HT-29 (cell line): ENCODE measurements around the gene GGA1. TPM values are rescaled to one million over a fixed set of nuclear protein-coding genes. Genes with fewer than 3 reads are reported as not detected.

Source experiments
- DNase-seq: peaks from one replicate; pipeline ENCODE4 v3.0.0-alpha.2; 2015; ENCODE audit warnings: low spot score
- small RNA-seq: library from RNA; depleted of rRNA; stranded (forward); fragments of <200 nt; gene quantifications from one replicate; pipeline ENCODE3, GENCODE V24; 2014
- total RNA-seq: library from RNA; depleted of rRNA; stranded (reverse); fragments of >200 nt; shearing (Covaris generic); gene quantifications from 2 replicates; pipeline ENCODE4 v1.2.3, GENCODE V29; 2014; rRNA removed

The GGA1 gene
- total RNA-seq, 1 experiment from 2014 or later: 55.1 TPM

DNA sequence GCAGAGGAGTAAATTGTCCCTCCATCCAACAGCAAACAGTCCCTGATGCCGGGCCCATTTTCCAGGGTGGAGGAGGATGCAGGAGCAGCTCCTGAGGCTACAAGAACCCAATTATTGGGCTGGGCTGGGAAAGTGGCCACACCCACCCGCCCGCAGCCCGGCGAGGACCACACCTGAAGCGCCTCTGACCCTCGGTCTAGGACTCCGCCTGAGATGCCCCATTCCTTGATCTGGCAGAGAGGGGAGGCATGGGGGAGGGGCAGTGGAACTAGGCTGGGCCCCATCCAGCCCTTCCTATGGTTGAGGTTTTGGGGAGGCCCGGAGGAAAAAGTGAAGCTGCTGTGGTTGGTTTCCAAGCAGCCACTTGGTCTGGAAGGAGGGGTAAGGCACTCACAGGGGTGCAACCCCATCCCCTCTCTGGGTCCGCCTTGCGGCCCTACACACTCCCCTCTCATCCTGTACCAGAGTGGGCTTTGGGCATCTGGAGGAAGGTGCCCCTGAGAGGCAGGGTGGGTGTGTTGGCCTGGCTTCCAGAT, 64.4 kb downstream of the GGA1 start:
- no peak for DNase-seq

DNA sequence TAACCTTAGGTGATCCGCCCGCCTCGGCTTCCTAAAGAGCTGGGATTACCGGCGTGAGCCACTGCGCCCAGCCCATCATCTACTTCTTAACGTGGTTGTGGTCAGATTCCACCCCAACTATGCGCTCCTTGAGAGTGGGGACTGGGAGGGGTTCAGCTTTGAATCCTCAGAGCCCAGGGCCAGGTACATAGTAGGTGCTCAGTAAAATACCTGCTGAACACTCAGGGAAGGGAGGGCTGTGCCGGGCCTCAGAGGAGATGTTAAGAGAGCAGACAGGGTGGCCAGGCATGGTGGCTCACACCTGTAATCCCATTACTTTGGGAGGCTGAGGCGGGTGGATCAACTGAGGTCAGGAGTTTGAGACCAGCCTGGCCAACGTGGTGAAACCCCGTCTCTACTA, 65.6 kb downstream of the GGA1 start:
- DNase-seq: no peak

DNA sequence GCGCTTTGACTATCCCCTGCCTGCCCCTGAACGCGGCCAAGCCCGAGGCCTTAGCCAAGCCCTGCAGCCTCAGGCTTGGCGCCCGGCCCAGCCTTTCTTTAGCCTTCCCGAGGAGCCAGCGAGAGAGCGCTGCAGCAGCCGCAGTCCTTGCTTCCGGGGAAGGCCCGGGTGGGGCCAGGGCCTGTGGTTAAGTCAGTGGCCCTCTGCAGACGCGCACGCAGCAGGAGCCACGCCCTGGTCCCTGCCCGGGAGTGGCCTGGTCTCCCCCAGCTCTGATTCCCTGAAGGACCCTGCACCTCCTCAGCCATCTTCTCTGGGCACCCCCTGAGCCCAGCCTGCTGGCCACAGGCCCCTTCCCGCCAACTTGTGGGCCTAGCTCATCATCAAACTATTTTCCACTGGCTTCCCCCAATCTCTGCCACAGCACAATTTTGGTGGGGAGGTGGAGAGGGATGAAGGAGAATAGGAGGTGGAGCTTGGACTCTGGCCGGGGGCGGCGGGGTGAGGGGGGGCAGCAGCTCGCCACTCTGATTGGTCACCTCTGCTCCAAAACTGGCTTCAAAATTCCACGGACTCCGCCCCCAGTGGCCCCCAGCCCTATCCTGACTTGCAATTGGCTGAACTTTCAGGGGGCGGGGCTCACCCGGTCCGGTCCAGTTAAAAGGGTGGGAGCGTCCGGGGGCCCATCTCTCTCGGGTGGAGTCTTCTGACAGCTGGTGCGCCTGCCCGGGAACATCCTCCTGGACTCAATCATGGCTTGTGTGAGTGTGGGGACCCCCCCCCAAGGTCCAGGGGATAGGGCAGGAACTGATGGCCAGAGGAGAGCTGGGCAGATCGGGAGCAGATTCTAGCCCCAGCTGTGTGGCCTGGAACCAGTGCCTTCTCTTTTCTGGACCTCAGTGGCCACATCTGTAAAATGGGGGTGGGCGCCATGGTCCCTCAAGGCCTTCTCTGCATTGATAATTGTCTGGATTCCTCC, 66.6 kb downstream of the GGA1 start, which contains the start of gene LGALS1:
Gene LGALS1, plus strand, starts transcription at position 686 of the 979 bp plus-strand sequence. Its CDS starts 67 bp downstream, at position 753.
- peak; percentile 78 for DNase-seq

DNA sequence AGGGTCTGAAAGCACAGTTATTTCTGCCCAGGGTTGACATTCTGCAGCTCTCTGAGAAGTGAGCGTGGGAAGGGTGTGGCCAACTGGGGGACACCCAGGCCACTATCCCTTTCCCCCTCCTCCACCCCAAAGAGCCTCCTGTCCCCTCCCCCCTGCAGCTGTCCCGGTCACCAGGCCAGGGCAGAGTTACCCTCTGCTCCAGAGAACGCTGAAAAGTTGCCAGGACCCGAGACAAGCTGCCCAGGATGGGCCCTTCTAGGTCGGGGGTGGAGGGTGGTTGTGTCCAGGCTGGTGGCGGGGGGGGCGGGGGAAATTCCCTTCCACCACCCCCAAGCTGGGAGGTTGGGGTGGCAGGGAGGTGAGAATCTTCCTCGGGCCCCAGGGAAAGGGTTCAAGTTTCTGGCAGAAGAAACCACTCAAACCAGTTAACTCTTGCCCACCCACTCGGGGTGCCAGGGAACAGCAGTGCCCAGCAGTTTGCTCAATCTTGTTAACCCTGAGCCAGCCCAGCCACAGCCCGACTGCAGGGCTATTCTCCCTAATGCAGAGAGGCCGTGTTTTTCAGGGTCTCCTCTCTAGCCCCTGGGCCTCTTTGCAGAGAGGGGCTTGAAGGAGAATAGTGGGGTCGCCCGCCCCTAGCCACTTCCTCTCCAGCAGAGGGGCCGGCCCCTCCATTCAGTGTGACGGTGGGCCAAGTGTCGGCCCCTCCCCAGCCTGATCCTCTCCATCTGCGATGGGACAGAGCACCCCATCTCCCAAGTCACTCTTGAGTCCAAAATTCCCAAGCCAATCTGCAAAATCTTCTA, 67.5 kb downstream of the GGA1 start:
- DNase-seq: no peak

DNA sequence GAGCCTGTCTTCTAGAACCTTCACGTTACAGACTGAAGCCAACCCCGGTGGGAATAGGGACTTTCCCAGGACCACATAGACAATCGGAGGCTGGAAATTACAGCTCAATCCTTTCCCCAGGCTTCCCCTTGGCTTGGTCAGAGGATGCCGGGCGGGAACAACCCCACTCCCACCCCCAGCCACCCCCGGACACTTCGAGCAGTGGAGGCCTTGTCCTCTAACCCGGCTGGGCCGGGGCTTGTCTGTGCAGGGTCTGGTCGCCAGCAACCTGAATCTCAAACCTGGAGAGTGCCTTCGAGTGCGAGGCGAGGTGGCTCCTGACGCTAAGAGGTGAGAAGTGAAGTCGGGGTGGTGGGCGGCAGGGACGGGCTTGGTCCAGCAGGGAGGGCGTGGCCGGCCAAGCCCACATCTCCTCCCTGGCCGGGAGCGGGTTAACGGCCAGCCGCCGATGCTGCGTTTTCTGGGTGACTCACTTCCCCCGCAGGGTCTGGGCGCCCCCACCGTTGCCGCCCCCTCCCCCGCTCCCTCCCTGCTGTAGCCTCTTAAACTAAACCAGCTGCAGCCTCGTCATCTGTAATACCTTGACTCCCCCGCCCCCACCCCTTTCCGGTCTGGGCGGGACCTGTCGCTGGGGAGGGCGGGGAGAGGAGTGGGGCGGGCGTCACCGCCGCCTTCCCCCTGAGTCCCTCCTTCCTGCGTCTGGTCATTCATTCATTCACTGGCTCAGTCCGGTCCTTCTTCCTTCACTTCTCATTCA, 68.3 kb downstream of the GGA1 start:
- peak; percentile 73 for DNase-seq

DNA sequence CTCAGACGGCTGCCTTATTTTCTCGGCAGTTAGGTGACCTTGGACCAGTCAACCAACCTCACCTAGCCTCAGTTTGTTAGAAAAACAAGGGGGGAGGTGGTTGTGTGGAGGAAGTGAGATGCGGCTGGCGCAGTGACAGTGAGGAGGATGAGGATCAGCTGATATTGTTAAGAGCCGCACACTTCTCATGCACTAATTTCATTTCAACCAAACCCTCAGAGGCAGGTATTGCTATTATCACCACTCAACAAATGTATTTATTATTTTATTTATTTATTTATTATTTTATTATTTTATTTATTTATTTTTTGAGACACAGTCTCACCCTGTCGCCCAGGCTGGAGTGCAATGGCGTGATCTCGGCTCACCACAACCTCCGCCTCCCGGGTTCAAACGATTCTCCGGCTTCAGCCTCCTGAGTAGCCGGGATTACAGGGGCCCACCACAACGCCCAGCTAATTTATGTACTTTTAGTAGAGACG, 68.9 kb downstream of the GGA1 start:
- DNase-seq: no peak

DNA sequence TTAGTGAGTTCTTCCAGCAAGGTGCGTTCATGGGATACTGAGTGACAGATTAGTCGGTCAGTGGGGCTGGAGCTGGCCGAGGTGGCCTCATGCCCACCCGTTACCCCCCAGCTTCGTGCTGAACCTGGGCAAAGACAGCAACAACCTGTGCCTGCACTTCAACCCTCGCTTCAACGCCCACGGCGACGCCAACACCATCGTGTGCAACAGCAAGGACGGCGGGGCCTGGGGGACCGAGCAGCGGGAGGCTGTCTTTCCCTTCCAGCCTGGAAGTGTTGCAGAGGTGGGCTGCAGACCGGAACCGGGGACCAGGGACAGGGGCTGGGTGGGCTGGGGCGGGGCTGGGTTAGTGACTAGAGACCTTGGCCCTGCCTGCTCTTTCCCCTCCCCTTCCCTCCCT, 69.7 kb downstream of the GGA1 start:
- no peak for DNase-seq

DNA sequence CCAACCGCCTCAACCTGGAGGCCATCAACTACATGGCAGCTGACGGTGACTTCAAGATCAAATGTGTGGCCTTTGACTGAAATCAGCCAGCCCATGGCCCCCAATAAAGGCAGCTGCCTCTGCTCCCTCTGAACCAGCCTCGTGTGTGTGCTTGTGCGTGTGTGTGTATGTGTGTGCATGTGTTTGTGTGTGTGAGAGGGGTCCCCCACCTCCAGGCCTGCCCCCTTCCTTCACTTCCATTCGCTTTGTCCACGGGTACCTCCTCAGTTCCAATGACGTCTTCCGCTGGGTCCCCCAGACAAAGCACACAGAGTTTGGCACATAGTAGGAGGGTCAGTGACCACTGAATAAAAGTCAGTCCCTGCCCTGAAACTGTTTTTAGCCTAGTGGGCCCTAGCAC, 71.0 kb downstream of the GGA1 start:
- DNase-seq: no peak

DNA sequence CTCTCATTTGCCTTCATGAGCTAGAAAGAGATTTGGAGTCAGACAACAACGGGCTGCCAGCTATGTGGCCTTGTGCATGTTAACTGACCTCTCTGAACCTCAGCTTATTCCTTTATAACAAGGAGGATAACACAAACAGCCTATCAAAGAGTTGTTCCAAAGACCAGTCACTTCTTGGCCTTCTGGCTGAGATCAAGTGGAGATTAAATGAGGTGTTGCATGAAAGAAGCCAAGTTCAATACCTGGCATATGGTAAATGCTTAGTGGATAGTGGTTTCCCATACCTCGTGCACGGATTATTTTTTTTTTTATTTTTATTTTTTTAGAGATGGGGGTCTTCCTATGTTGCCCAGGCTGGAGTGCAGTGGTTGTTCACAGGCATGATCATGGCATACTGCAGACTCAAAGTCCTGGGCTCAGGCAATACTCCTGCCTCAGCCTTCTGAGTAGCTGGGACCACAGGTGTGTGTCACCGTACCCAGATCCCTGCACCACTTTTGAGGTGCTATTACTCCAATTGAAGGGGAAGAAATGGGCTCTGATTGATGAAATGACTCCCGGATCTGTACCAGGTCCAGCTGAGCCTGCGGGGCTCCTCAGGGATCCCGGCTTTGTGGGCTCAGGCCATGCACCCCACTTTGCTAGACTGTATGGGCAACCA, 71.7 kb downstream of the GGA1 start:
- DNase-seq: no peak

DNA sequence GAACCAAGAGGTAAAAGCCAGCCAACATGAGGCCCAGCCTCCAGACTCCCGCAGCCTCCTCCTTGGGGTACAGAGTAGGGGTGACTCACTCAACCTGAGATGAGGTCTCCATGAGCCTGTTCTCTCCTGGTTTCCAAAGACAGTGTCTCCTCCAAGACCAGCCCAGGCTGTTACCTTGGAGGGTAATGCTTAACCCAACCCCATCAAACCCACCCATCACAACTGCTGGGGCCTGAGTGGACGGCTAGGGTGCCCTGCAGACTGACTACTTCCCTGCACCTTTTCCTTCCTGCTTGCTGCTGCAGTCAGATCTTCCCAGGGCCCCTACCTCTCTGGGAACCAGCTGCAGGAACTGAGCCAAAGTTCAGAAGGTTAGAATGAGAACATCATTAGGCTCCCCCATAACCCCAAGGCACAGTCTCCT, 72.4 kb downstream of the GGA1 start:
- DNase-seq: no peak

DNA sequence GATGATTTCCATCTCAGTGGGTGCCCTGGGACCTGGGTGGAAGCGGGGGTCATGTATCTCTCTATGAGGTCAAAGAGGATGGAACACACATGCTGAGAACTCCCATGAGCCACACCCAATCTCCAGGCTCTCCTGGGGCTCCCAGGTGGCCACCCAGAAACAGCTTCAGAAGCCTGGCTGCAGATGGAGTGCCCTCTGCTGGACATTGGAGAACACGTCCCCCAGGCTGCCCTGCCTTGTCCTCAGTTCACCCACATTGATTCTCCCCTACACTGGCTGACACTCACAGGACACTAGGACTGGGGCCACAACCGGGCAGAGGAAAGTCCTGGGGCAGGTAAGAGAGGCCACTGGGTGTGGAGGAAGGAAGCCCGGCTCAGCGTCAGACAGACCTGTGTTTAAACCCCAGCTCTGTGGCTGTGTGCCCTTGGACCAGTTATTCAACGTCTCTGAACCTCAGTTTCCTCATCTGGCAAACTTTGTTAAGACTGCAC, 73.0 kb downstream of the GGA1 start:
- peak; percentile 79 for DNase-seq

Small RNA genes within 50 kb of the gene (small RNA-seq; reads per million reads assigned to genes)
- gene RF00017 (not detected), gene RN7SL385P (not detected)

Other genes with a start within 250 kb of the GGA1 start
- 0.03 TPM in 1 of 2 replicates, not detected in the other for gene ELFN2, start 181.4 kb upstream of the GGA1 start, total RNA-seq
- 1.0 and 2.1 TPM in 2 replicates for gene MFNG, start 122.5 kb upstream of the GGA1 start, total RNA-seq
- gene CARD10, start 89.4 kb upstream of the GGA1 start, total RNA-seq: 32.7 and 50.4 TPM in 2 replicates
- 62.3 and 68.7 TPM in 2 replicates for gene CDC42EP1, start 48.4 kb upstream of the GGA1 start, total RNA-seq
- 11.1 and 13.0 TPM in 2 replicates for gene LGALS2, start 28.7 kb upstream of the GGA1 start, total RNA-seq
- gene SH3BP1, start 30.8 kb downstream of the GGA1 start, total RNA-seq: 38.8 and 47.1 TPM in 2 replicates
- gene PDXP, start 49.9 kb downstream of the GGA1 start, total RNA-seq: 25.4 and 33.0 TPM in 2 replicates
- gene LGALS1, start 66.8 kb downstream of the GGA1 start, total RNA-seq: 15.3 and 30.9 TPM in 2 replicates
- gene NOL12, start 77.5 kb downstream of the GGA1 start, total RNA-seq: 25.2 and 42.3 TPM in 2 replicates
- 91.3 and 98.4 TPM in 2 replicates for gene TRIOBP, start 88.2 kb downstream of the GGA1 start, total RNA-seq
- 23.5 and 29.6 TPM in 2 replicates for gene GCAT, start 199.1 kb downstream of the GGA1 start, total RNA-seq
- not detected in 2 replicates for gene GALR3, start 214.5 kb downstream of the GGA1 start, total RNA-seq
- 17.8 and 19.6 TPM in 2 replicates for gene ANKRD54, start 235.5 kb downstream of the GGA1 start, total RNA-seq
- 219 and 230 TPM in 2 replicates for gene EIF3L, start 240.6 kb downstream of the GGA1 start, total RNA-seq